LNCaP clone FGC (cell line): Measurements from ENCODE around the gene HIGD1B.
"Not testable (repeated sequence)": the region's sequence is repeated elsewhere in the genome, so short reads cannot be mapped to it uniquely, and the experiment has no call there.

Source experiments
- DNase-seq: peaks from one replicate; pipeline ENCODE4 v3.0.0-alpha.2; 2011; ENCODE audit warnings: low read depth
- H3K4me3 ChIP-seq: 2 replicates; pipeline ENCODE4 v1.5.1; 2011; ENCODE audit warnings: mild to moderate bottlenecking, low read depth, low read length, control low read depth
- TF ChIP-seq, protein P1 (sequence below): IDR thresholded peaks from 2 replicates; pipeline ENCODE4 v1.5.1; 2012; ENCODE audit warnings: mild to moderate bottlenecking; ENCODE audit not compliant: control insufficient read depth, insufficient read depth; ENCODE audit errors: extremely low read depth

HIGD1B gene

DNA sequence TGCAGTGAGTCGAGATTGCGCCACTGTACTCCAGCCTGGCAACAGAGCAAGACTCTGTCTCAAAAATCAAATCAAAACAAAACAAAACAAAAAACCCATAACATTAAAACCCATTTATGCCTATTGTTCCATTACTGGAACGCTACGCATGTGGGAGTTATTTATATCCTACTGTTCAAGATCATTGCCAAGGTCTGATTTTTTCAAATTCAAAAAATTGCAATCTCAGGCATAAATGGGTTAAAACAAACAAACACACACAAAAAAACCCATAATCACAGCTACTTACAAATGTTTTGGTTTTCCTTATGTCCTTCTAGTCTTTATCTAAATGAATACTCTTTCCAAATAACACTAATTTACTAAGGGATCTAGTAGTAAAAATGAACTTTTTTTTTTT is 35.4 kb upstream of the HIGD1B start:
- TF ChIP-seq, protein P1, sequence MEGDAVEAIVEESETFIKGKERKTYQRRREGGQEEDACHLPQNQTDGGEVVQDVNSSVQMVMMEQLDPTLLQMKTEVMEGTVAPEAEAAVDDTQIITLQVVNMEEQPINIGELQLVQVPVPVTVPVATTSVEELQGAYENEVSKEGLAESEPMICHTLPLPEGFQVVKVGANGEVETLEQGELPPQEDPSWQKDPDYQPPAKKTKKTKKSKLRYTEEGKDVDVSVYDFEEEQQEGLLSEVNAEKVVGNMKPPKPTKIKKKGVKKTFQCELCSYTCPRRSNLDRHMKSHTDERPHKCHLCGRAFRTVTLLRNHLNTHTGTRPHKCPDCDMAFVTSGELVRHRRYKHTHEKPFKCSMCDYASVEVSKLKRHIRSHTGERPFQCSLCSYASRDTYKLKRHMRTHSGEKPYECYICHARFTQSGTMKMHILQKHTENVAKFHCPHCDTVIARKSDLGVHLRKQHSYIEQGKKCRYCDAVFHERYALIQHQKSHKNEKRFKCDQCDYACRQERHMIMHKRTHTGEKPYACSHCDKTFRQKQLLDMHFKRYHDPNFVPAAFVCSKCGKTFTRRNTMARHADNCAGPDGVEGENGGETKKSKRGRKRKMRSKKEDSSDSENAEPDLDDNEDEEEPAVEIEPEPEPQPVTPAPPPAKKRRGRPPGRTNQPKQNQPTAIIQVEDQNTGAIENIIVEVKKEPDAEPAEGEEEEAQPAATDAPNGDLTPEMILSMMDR, result no peak
- H3K4me3 ChIP-seq, result no peak overlapping the region
- no peak for DNase-seq

DNA sequence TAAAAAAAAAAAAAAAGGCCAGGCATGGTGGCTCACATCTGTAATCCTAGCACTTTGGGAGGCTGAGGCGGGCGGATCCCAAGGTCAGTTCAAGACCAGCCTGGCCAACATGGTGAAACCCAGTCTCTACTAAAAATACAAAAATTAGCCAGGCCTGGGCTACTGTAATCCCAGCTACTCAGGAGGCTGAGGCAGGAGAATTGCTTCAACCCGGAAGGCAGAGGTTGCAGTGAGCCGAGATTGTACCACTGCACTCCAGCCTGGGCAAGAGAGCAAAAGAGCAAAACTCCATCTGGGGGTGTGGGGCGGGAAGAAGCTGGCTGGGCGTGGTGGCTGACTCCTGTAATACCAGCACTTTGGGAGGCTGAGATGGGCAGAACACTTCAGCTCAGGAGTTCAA is 29.2 kb upstream of the HIGD1B start:
- not testable (repeated sequence) for H3K4me3 ChIP-seq, DNase-seq

- no peak overlapping the region for H3K4me3 ChIP-seq
- TF ChIP-seq, protein P1, result no peak
- DNase-seq, result no peak
Observed at GRCh38 chr17:44820631-44821212, 27.0 kb upstream of the HIGD1B start.

GRCh38 chr17:44825236-44825635 is 22.4 kb upstream of the HIGD1B start:
- DNase-seq, H3K4me3 ChIP-seq: not testable (repeated sequence)

- no peak overlapping the region for H3K4me3 ChIP-seq
Observed at GRCh38 chr17:44826123-44826790, 21.4 kb upstream of the HIGD1B start.

GRCh38 chr17:44827863-44828262 is 19.8 kb upstream of the HIGD1B start:
- no peak for DNase-seq
- TF ChIP-seq, protein P1, result no peak
- H3K4me3 ChIP-seq, result no peak overlapping the region

More at GRCh38 chr17:44826123-44826790, 21.4 kb upstream of the HIGD1B start:
- TF ChIP-seq, protein P1, result no peak
- no peak for DNase-seq

DNA sequence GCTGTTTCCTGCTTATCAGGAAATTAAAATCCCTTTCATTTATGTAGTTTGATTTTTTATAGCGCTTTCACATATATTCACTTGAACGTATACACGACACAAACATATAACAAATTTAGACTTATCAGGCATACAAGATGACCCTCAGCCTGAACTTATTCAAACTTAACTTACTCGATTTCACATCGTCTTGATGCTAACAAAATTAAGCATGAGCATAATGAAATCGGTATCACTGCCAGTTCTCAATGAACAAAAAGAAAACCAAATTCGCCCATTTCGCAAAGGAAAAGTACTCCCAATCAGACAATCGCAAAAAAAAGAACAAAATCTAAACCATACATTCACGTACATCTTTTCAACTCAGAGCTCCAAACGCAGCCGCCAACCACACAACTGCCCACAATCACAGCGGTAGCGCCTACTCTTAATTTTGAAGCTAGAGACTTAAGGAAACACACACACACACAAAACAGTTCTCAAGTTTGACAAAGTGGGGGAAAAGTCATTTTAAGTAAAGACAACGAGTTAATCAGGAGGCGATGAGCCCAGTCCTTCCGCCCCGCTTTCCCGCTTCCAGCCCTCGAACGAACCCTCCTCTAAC is 18.7 kb upstream of the HIGD1B start:
- no peak for DNase-seq
- H3K4me3 ChIP-seq, result peak overlapping the region; percentile 54
- TF ChIP-seq, protein P1, result no peak
